Endothelial cell of umbilical vein (primary cell): ENCODE results near the gene TSSK1B. TPM values are rescaled to one million over a fixed set of nuclear protein-coding genes. Genes with fewer than 3 reads are reported as not detected.
A peak's percentile ranks its signal among the peaks of the same experiment; 100 is the strongest.

Experiments
- BruUV-seq: library from RNA; stranded (reverse); fragments of 400-500 nt; replicated peaks from 2 replicates; lab custom pipeline; 2021; lab: Mats Ljungman, UMichigan
- CTCF ChIA-PET: fragments of 300-600, 350-600 bp; sonication (Branson Sonifier 250); formaldehyde crosslinking; loops from one replicate; lab custom pipeline; 2021; ENCODE audit warnings: antibody characterized with exemption, inconsistent platforms; lab: Charles Lee
- POLR2A ChIA-PET: fragments of 300-600, 350-600 bp; sonication (Branson Sonifier 250); formaldehyde crosslinking; loops from one replicate; lab custom pipeline; 2021; ENCODE audit warnings: antibody characterized with exemption, inconsistent platforms; lab: Charles Lee
- DNase-seq: peaks from one replicate; pipeline ENCODE4 v3.0.0-alpha.2; 2011; ENCODE audit warnings: low read depth, low spot score
- FAIRE-seq: peaks from 2 replicates; lab custom pipeline; 2011; peaks lifted over from hg19 to GRCh38; lab: Jason Lieb, UNC
- H2AFZ ChIP-seq: 2 replicates; pipeline ENCODE4 v1.6.0; 2012; ENCODE audit warnings: low read depth, low read length, control low read depth, inconsistent platforms
- H3K27ac ChIP-seq: 2 replicates; pipeline ENCODE4 v1.5.1; 2011; ENCODE audit warnings: low read depth, mild to moderate bottlenecking, control low read depth, low read length, moderate library complexity; ENCODE audit not compliant: insufficient read depth
- H3K27me3 ChIP-seq, 2 experiments: 2 replicates each; pipeline versions ENCODE4 v1.6.0 to v1.6.1; 2011; ENCODE audit warnings: low read length in 2 of 2, mixed read lengths in 1 of 2; ENCODE audit not compliant: control insufficient read depth in 2 of 2, insufficient read depth in 2 of 2
- H3K36me3 ChIP-seq, 2 experiments: 2 replicates in 1 of 2; 3 replicates in 1 of 2; pipeline ENCODE4 v1.5.1; 2011; ENCODE audit warnings: low read length in 2 of 2, mild to moderate bottlenecking in 1 of 2, moderate library complexity in 1 of 2; ENCODE audit not compliant: control insufficient read depth in 2 of 2, insufficient read depth in 2 of 2; ENCODE audit errors: extremely low read depth in 1 of 2
- H3K4me1 ChIP-seq: 3 replicates; pipeline ENCODE4 v1.5.1; 2011; ENCODE audit warnings: mild to moderate bottlenecking, low read length; ENCODE audit not compliant: control insufficient read depth, insufficient read depth; ENCODE audit errors: extremely low read depth
- H3K4me2 ChIP-seq: 2 replicates; pipeline ENCODE4 v1.6.1; 2011; ENCODE audit warnings: low read length, control low read depth, mixed read lengths; ENCODE audit not compliant: insufficient read depth
- H3K4me3 ChIP-seq, 3 experiments: fragments of 200-600 bp in 1 of 3; sonication (generic), shearing (Covaris generic) in 1 of 3; replicated peaks in 1 of 3; 2 replicates each; pipeline ENCODE4 v1.5.1; 2011 to 2016; ENCODE audit warnings: control low read depth in 3 of 3, low read length in 3 of 3, mild to moderate bottlenecking in 2 of 3, inconsistent platforms in 1 of 3, low read depth in 1 of 3, moderate library complexity in 1 of 3; ENCODE audit not compliant: insufficient read depth in 1 of 3
- H3K79me2 ChIP-seq: 2 replicates; pipeline ENCODE4 v1.6.0; 2012; ENCODE audit warnings: low read length, inconsistent platforms; ENCODE audit not compliant: control insufficient read depth, insufficient read depth
- H3K9ac ChIP-seq: replicated peaks from 2 replicates; pipeline ENCODE3; 2011; ENCODE audit warnings: low read length, control low read depth; ENCODE audit not compliant: insufficient read depth; ENCODE audit errors: extremely low read depth
- H3K9me1 ChIP-seq: replicated peaks from 3 replicates; pipeline ENCODE4 v1.6.0; 2011; ENCODE audit warnings: mild to moderate bottlenecking, low read length; ENCODE audit not compliant: control insufficient read depth, insufficient read depth; ENCODE audit errors: extremely low read depth
- H3K9me3 ChIP-seq: replicated peaks from 2 replicates; pipeline ENCODE4 v1.5.1; 2012; ENCODE audit warnings: low read length, inconsistent platforms; ENCODE audit not compliant: control insufficient read depth, insufficient read depth
- H4K20me1 ChIP-seq: replicated peaks from 2 replicates; pipeline ENCODE3; 2011; ENCODE audit warnings: mild to moderate bottlenecking, low read length; ENCODE audit not compliant: control insufficient read depth, insufficient read depth; ENCODE audit errors: extremely low read depth
- EZH2 ChIP-seq: IDR thresholded peaks from 2 replicates; pipeline ENCODE4 v1.6.1; 2012; ENCODE audit warnings: borderline replicate concordance, low read depth, mild to moderate bottlenecking, moderate library complexity, low read length, inconsistent platforms; ENCODE audit not compliant: severe bottlenecking
- FOS ChIP-seq: IDR thresholded peaks from 2 replicates; pipeline ENCODE4 v1.6.1; 2011; ENCODE audit warnings: mild to moderate bottlenecking, low read length, moderate library complexity, borderline replicate concordance; ENCODE audit not compliant: insufficient read depth
- GATA2 ChIP-seq: IDR thresholded peaks from 2 replicates; pipeline ENCODE4 v1.7.0; 2011; ENCODE audit warnings: low read depth, mild to moderate bottlenecking, moderate library complexity, mixed read lengths, low read length; ENCODE audit not compliant: insufficient read length, insufficient read depth
- JUN ChIP-seq: IDR thresholded peaks from 2 replicates; pipeline ENCODE4 v1.6.1; 2011; ENCODE audit warnings: borderline replicate concordance, low read depth; ENCODE audit not compliant: insufficient read length, insufficient read depth
- MYC ChIP-seq: IDR thresholded peaks from one replicate; pipeline ENCODE4 v1.6.1; 2011; ENCODE audit warnings: mild to moderate bottlenecking, low read depth, low read length
- POLR2A ChIP-seq: IDR thresholded peaks from 2 replicates; pipeline ENCODE4 v1.6.1; 2012; ENCODE audit warnings: low read depth, mild to moderate bottlenecking, control low read depth, low read length
- POLR2AphosphoS5 ChIP-seq: IDR thresholded peaks from 2 replicates; pipeline ENCODE4 v1.6.1; 2012; ENCODE audit warnings: low read depth, mild to moderate bottlenecking, control low read depth, low read length, moderate library complexity; ENCODE audit not compliant: insufficient read depth
- dilution Hi-C: fragments of 300-500 bp; cut with MboI; formaldehyde crosslinking; loops from one replicate; pipeline ENCODE4 v1.15.0; 2019; ENCODE audit warnings: low sequenced_read_pairs; ENCODE audit not compliant: extremely low pct_ligation_motif_present
- intact Hi-C: fragments of 100-400 bp; cut with micrococcal nuclease; formaldehyde crosslinking; loops from one replicate; pipeline ENCODE4 v1.10.0; 2022
- polyA plus RNA-seq, 4 experiments: library from polyadenylated mRNA; depleted of rRNA in 3 of 4; stranded (reverse) in 3 of 4; unstranded in 1 of 4; fragments of >200 nt; gene quantifications; 2 replicates each; pipeline versions ENCODE4 v1.2.1 to v1.2.3, GENCODE V29; 2011 to 2012; ENCODE audit warnings: missing spikeins in 1 of 4
- total RNA-seq: library from RNA; stranded (reverse); gene quantifications from 2 replicates; pipeline ENCODE4 v1.2.3, GENCODE V29; 2021
- TF ChIP-seq, protein P1 (sequence below): IDR thresholded peaks from 2 replicates; pipeline ENCODE4 v1.6.1; 2011; ENCODE audit not compliant: insufficient read depth, insufficient read length
- TF ChIP-seq, protein P2 (sequence below), 2 donors: IDR thresholded peaks; 1 replicate in 1 of 2; 2 replicates in 1 of 2; pipeline ENCODE4 v1.5.1; 2011; ENCODE audit warnings: low read length in 2 of 2, mild to moderate bottlenecking in 2 of 2, moderate library complexity in 2 of 2, control low read depth in 1 of 2, inconsistent platforms in 1 of 2, low read depth in 1 of 2; ENCODE audit not compliant: insufficient read depth in 1 of 2; ENCODE audit errors: extremely low read depth in 1 of 2

Gene TSSK1B
- total and polyA plus RNA-seq, 2 donors (not counting 3 experiments of a cell fraction or from before 2014, with no cell fraction given): 0.03 TPM; not detected in 1

DNA sequence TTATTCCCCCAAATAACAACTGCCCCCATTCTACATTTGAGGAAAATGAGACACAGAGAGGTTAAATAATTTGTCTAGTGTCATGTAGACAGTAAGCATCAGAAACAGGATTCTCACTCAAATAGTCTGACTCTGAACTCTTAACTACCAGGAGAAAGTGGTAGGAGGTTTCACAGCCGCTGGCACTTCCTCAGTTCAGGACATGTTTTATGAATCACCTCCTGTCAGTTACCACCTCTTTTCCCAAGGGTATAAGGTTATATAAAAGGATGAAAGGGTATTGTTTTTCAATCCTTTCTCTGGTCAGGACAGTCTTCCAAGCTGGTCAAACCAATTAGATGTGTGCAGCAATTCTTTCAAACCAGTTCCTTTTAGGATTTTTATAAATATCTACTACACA lies 52.1 kb downstream of the TSSK1B start:
- H3K4me1 ChIP-seq: peaks cover 26% of the 10 kb centered on the region
- CTCF ChIA-PET: interaction anchor here (1.0 to 1.4 kb wide), 3 partner anchors 11 to 229 kb away, joined by 3 to 4 read pairs (median 3); no protein-coding TSS in a partner anchor
- peak; percentile 74 for FAIRE-seq
- H3K9me1 ChIP-seq: no peaks in the 10 kb centered on the region
- DNase-seq: peak; percentile 63
- dilution Hi-C loops: no loop called here
- H4K20me1 ChIP-seq: no peaks in the 10 kb centered on the region
- H3K27me3 ChIP-seq: no peaks in the 10 kb centered on the region
- no peak overlapping the region for H2AFZ ChIP-seq
- H3K79me2 ChIP-seq: no peaks in the 10 kb centered on the region
- H3K9me3 ChIP-seq: no peaks in the 10 kb centered on the region
- no peak overlapping the region for H3K9ac ChIP-seq
- no peaks in the 10 kb centered on the region for H3K36me3 ChIP-seq
- peak overlapping the region; percentile 54 for H3K4me2 ChIP-seq
- intact Hi-C loops: no loop called here
- H3K27ac ChIP-seq: no peak overlapping the region
- no peak overlapping the region for H3K4me3 ChIP-seq
- BruUV-seq: no TSS peak
- TF ChIP-seq POLR2A (no peak), EZH2 (no peak), JUN (peak; percentile 31), POLR2AphosphoS5 (no peak), MYC (no peak), FOS (peak; percentile 69), GATA2 (no peak)
- TF ChIP-seq, protein P1, sequence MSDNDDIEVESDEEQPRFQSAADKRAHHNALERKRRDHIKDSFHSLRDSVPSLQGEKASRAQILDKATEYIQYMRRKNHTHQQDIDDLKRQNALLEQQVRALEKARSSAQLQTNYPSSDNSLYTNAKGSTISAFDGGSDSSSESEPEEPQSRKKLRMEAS: no peak
- TF ChIP-seq, protein P2, sequence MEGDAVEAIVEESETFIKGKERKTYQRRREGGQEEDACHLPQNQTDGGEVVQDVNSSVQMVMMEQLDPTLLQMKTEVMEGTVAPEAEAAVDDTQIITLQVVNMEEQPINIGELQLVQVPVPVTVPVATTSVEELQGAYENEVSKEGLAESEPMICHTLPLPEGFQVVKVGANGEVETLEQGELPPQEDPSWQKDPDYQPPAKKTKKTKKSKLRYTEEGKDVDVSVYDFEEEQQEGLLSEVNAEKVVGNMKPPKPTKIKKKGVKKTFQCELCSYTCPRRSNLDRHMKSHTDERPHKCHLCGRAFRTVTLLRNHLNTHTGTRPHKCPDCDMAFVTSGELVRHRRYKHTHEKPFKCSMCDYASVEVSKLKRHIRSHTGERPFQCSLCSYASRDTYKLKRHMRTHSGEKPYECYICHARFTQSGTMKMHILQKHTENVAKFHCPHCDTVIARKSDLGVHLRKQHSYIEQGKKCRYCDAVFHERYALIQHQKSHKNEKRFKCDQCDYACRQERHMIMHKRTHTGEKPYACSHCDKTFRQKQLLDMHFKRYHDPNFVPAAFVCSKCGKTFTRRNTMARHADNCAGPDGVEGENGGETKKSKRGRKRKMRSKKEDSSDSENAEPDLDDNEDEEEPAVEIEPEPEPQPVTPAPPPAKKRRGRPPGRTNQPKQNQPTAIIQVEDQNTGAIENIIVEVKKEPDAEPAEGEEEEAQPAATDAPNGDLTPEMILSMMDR (IDR thresholded peaks at IDR 0.05; ENCODE audit: extremely low read depth in 1 of 2, insufficient read depth in 1 of 2, low read depth in 1 of 2, low read length in 2 of 2): no peak
- POLR2A ChIA-PET: no interaction called here

Other genes starting within 250 kb of the TSSK1B start
- 23.0 and 27.5 TPM in 2 replicates for gene MCC, start 53.5 kb upstream of the TSSK1B start, total RNA-seq
- gene MCC, start 53.5 kb upstream of the TSSK1B start, polyA plus RNA-seq: 4.4 and 6.9 TPM in 2 replicates
- gene YTHDC2, start 78.7 kb upstream of the TSSK1B start, total RNA-seq: 33.2 and 40.7 TPM in 2 replicates
- 5.5 and 7.6 TPM in 2 replicates for gene YTHDC2, start 78.7 kb upstream of the TSSK1B start, polyA plus RNA-seq